ENCODE measurements around the gene UBE2S. TPM values are rescaled to one million over a fixed set of nuclear protein-coding genes. Genes with fewer than 3 reads are reported as not detected.

UBE2S gene
- total and polyA plus RNA-seq, 11 donors = 10.9 to 51.8 (median 27.6) TPM

DNA sequence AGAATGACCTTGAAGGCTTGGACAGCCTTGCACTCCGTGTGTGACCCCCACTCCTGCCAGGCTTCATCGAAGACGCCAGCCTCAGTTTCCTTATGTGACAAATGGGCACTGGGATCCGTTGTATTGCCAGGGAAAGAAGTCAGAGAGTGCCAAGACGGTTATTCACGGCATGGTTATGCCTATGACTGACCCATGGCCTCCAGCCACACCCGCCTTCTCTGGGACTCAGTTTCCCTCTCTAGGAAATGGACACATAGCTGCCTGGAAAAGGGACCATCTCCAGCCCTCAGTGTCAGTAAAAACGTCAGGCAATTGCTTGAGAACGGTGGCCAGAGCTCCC is 915 bp upstream of the UBE2S start:
- H3K4me3 ChIP-seq = peak overlapping the region in 11 of 12 donors; percentile 74 to 99 (median 92)
- peaks cover 3 to 24% (median 12%) of the 10 kb centered on the region in 12 donors for H3K4me1 ChIP-seq
- peaks cover 0 to 25% (median 16%) of the 10 kb centered on the region in 9 donors for H3K36me3 ChIP-seq
- ATAC-seq (no peak), DNase-seq (no peak)
- peak overlapping the region; percentile 83 to 99 (median 97) for H3K27ac ChIP-seq
- TF ChIP-seq CTCF (IDR thresholded peaks at IDR 0.05) = no peak
- TF ChIP-seq POLR2A (IDR thresholded peaks at IDR 0.05) = no peak
- H3K27me3 ChIP-seq = no peaks in the 10 kb centered on the region
- intact Hi-C loops (cut with DNase I) = loop anchor here in 2 of 10 donors (1.0 to 2.0 kb wide), 2 partner anchors 23 to 24 kb away; partner anchors contain the start of genes RPL28 (in 2 of the 2) and TMEM238 (in 1 of the 2)
- H3K9me3 ChIP-seq = peaks cover 0 to 6% (median 0%) of the 10 kb centered on the region in 12 donors
- 67 to 74% (median 68%) methylated on average over 9 of the region's 9 CpGs for WGBS, 4 donors

GRCh38 chr19:55407800-55408532 is 378 bp upstream of the UBE2S start:
- H3K4me3 ChIP-seq = peak overlapping the region; percentile 74 to 99 (median 90)
- H3K27ac ChIP-seq = peak overlapping the region; percentile 84 to 99 (median 97)
- H3K4me1 ChIP-seq = peaks cover 3 to 24% (median 12%) of the 10 kb centered on the region in 12 donors
- WGBS, 4 donors = 0 to 1% (median 0%) methylated on average over 52 to 72 of the region's 72 CpGs
- intact Hi-C loops (cut with DNase I) = loop anchor here in 2 of 10 donors (1.0 to 2.0 kb wide), 2 partner anchors 23 kb away; partner anchors contain the start of genes RPL28 (in 2 of the 2) and TMEM238 (in 1 of the 2)
- TF ChIP-seq CTCF (IDR thresholded peaks at IDR 0.05) (no peak), POLR2A (IDR thresholded peaks at IDR 0.05) (peak in 1 of 2 donors; percentile 70)
- peaks cover 0 to 6% (median 0%) of the 10 kb centered on the region in 12 donors for H3K9me3 ChIP-seq
- H3K36me3 ChIP-seq = peaks cover 0 to 31% (median 21%) of the 10 kb centered on the region in 9 donors
- H3K27me3 ChIP-seq = no peaks in the 10 kb centered on the region
- peak; percentile 97 to 98 (median 97) for ATAC-seq
- DNase-seq = peak; percentile 99 to 100 (median 99)

DNA sequence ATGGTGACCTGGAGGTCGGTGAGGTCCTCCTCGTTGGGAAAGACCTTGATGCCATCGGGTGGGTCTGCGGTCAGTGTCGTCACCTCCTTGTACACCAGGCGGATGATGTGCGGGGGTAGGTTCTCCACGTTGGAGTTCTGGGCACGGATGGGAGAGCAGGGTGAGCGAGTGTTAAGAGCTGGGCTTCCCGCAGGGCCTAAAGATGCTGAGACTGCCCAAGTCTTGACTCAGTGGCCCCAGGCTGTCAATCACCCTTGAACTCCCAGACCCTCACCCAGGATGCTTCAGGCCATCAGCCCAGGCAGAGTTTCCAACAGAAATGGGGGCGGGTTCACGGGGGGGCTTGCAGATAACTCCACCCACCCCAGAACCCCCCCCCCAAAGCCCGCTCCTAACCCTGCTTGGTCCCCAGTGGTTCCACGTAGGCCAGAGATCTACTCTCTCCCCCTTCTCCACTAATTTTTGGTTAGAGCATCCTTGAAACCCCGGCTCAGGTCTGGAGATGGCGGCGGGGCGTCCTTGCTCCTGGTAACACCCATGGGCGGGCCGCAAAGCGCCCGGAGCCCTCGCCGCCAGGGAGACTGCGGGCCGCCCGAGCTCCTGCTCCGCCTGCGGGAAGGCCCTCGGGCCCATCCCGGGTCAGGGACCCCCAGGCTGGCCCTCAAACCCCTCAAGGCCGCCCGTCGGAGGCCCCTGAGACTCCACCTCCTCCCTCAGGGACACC is 600 bp downstream of the UBE2S start:
- H3K4me3 ChIP-seq = peak overlapping the region; percentile 74 to 99 (median 90)
- intact Hi-C loops (cut with DNase I) = no loop called here
- peaks cover 0 to 40% (median 31%) of the 10 kb centered on the region in 9 donors for H3K36me3 ChIP-seq
- no peaks in the 10 kb centered on the region for H3K27me3 ChIP-seq
- 12 to 17% (median 14%) methylated on average over 21 to 35 of the region's 35 CpGs for WGBS, 4 donors
- H3K27ac ChIP-seq = peak overlapping the region; percentile 84 to 99 (median 97)
- H3K9me3 ChIP-seq = peaks cover 0 to 6% (median 0%) of the 10 kb centered on the region in 12 donors
- peaks cover 3 to 27% (median 12%) of the 10 kb centered on the region in 12 donors for H3K4me1 ChIP-seq
- TF ChIP-seq POLR2A (IDR thresholded peaks at IDR 0.05) (no peak), CTCF (IDR thresholded peaks at IDR 0.05) (no peak)
- peak in 2 of 4 donors; percentile 2 to 13 for ATAC-seq
- peak in 2 of 5 donors; percentile 26 to 46 for DNase-seq

All from heart left ventricle (tissue), 16 donors.